ENCODE results near the gene SLC30A9. TPM values are rescaled to one million over a fixed set of nuclear protein-coding genes. Genes with fewer than 3 reads are reported as not detected.

SLC30A9 gene
- total RNA-seq, 1 donor from 2014 or later = 43.0 TPM

- no peak for DNase-seq (ENCODE audit: extremely low read depth, low read depth, low spot score)
Measured at GRCh38 chr4:42132099-42132498, 141.8 kb downstream of the SLC30A9 start.

- DNase-seq (ENCODE audit: extremely low read depth, low read depth, low spot score) = no peak
Measured at GRCh38 chr4:42133006-42133405, 142.7 kb downstream of the SLC30A9 start.

- no peak for DNase-seq (ENCODE audit: extremely low read depth, low read depth, low spot score)
Measured at GRCh38 chr4:42136371-42136770, 146.0 kb downstream of the SLC30A9 start.

Other genes with a start within 250 kb of the SLC30A9 start
- gene PHOX2B, start 241.8 kb upstream of the SLC30A9 start, total RNA-seq = not detected in 2 replicates
- gene TMEM33, start 55.1 kb upstream of the SLC30A9 start, total RNA-seq = 27.8 and 53.3 TPM in 2 replicates
- gene DCAF4L1, start 8.8 kb upstream of the SLC30A9 start, total RNA-seq = 0.18 TPM in 1 of 2 replicates, not detected in the other
- gene BEND4, start 162.1 kb downstream of the SLC30A9 start, total RNA-seq = 0.53 and 1.7 TPM in 2 replicates